HG03097 (cell line): ENCODE measurements around the gene SRC.

Experiments used
- ATAC-seq: cut with Tn5 transposase; IDR thresholded peaks from one replicate; pipeline ENCODE4 v1.9.1; 2021; ENCODE audit not compliant: unreplicated experiment, low FRiP score

Gene SRC

GRCh38 chr20:37314617-37315016 is 31.3 kb upstream of the SRC start:
- no peak for ATAC-seq

GRCh38 chr20:37315021-37315451 is 30.9 kb upstream of the SRC start:
- no peak for ATAC-seq

GRCh38 chr20:37315452-37316110 is 30.4 kb upstream of the SRC start:
- peak; percentile 49 for ATAC-seq

- peak; percentile 67 for ATAC-seq
These were observed 29.7 kb upstream of the SRC start for GRCh38 chr20:37316116-37316774.

- ATAC-seq = no peak
These were observed 29.2 kb upstream of the SRC start for GRCh38 chr20:37316775-37317170.

- ATAC-seq = no peak
These were observed 28.6 kb upstream of the SRC start for GRCh38 chr20:37317316-37317715.

GRCh38 chr20:37317994-37318640 is 27.8 kb upstream of the SRC start:
- ATAC-seq = no peak

- ATAC-seq = no peak
These were observed 26.7 kb upstream of the SRC start for GRCh38 chr20:37319151-37319671.

GRCh38 chr20:37323985-37324384 is 22.0 kb upstream of the SRC start:
- no peak for ATAC-seq

GRCh38 chr20:37325206-37325605 is 20.7 kb upstream of the SRC start:
- ATAC-seq = no peak

GRCh38 chr20:37326666-37327065 is 19.3 kb upstream of the SRC start:
- no peak for ATAC-seq

GRCh38 chr20:37327748-37328147 is 18.2 kb upstream of the SRC start:
- ATAC-seq = no peak

- no peak for ATAC-seq
These were observed 17.6 kb upstream of the SRC start for GRCh38 chr20:37328149-37328945.

- ATAC-seq = no peak
These were observed 16.3 kb upstream of the SRC start for GRCh38 chr20:37329481-37330165.

- no peak for ATAC-seq
These were observed 15.6 kb upstream of the SRC start for GRCh38 chr20:37330316-37330715.

- ATAC-seq = no peak
These were observed 14.7 kb upstream of the SRC start for GRCh38 chr20:37331060-37331857.

- no peak for ATAC-seq
These were observed 12.7 kb upstream of the SRC start for GRCh38 chr20:37333130-37333847.

- ATAC-seq = no peak
These were observed 12.1 kb upstream of the SRC start for GRCh38 chr20:37333848-37334318.

GRCh38 chr20:37334450-37334849 is 11.5 kb upstream of the SRC start:
- no peak for ATAC-seq
